GM18867 (cell line): ENCODE data around the gene GOLGA8J.
"Not testable (repeated sequence)": the region's sequence is repeated elsewhere in the genome, so short reads cannot be mapped to it uniquely, and the experiment has no call there.

Source experiments
- ATAC-seq: cut with Tn5 transposase; IDR thresholded peaks from one replicate; pipeline ENCODE4 v1.9.1; 2021; ENCODE audit warnings: mild to moderate bottlenecking, moderate library complexity; ENCODE audit not compliant: unreplicated experiment

GOLGA8J gene

DNA sequence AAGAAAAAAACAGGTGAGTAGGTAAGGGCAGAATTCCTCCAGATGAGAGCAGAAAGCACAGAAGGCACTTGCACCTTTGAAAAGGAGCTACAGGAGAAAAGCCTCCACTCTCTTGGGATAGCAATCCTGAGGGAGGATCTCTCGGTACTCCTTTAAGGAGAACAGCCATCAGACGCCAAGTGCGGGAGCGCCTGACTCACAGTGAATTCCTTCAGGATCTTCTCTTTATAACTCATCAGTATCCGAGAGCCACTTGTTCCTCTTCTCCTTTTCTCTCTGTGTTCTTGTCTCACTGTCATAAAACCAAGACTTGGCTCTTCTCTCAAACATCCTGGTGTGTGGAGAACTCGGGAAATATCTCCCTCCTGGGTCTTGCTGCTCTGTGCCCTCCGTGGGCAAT lies 10.1 kb upstream of the GOLGA8J start:
- ATAC-seq: no peak

DNA sequence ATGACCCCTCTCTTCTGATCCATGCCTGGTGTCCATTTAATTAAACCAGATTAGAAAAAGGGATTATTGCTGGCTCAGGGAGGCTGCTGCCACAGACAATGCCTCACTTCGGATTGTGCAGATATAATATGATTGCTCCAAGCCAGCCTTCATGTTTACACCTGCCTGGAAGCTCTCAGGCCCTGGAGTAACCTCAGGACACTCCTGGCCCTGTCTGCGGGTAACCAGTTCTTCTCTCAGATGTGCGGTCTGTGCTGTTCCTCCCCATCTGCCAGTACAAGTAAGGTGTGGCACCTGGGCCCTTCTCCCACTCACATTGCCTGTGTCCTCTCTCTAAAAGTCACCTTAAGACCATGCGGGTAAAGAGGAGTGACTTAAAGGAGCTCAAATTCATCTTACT lies 8.8 kb upstream of the GOLGA8J start:
- no peak for ATAC-seq

DNA sequence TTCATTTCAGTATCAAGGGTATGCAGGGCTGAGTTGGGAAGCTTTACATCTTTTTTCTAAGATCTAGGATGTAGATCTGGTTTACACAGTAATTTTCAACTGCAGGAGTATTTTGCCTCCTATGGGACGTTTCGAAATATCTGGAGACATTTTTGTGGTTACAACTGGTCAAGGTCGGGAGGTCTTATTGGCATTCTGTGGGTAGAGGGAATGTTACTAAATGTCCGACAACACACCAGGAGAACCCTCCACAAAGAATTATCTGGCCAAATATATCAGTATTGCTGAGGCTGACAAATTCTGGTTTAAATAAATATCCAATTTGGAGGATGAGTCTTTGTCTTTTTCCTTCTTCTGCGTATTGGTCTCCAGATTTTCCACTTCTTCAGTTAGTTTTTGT lies 1.9 kb upstream of the GOLGA8J start:
- ATAC-seq: not testable (repeated sequence)

DNA sequence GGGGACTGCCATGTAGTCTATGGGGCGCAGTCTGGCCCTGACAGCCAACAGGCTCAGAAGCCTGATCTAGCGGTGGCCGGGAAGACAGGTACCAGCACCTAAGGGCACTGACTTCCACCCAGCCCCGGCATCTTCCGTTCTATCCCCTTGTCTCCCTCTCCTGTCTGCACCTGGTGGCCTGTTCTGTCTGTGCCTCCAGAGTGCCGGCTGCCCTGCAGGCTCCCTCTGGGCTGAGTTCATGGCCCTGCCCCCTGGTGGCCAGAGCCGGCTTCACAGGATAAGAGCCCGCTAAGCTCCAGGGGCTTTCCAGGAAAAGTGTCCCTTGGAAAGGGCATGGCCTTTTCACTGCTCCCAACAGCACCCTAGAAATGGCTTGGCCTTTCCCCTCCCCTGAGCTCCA lies 15.1 kb downstream of the GOLGA8J start:
- not testable (repeated sequence) for ATAC-seq

DNA sequence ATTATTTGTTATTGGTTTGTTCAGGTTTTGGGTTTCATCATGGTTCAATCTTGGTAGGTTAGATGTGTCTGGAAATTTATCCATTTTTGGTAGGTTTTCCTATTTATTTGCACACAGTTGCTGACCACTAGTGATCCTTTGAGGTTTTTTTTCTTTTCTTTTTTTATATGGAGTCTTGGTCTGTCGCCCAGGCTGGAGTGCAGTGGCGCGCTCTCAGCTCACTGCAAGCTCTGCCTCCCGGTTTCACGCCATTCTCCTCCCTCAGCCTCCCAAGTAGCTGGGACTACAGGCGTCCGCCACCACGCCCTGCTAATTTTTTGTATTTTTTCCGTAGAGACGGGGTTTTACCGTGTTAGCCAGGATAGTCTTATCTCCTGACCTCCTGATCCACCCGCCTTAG lies 20.1 kb downstream of the GOLGA8J start:
- ATAC-seq: not testable (repeated sequence)

DNA sequence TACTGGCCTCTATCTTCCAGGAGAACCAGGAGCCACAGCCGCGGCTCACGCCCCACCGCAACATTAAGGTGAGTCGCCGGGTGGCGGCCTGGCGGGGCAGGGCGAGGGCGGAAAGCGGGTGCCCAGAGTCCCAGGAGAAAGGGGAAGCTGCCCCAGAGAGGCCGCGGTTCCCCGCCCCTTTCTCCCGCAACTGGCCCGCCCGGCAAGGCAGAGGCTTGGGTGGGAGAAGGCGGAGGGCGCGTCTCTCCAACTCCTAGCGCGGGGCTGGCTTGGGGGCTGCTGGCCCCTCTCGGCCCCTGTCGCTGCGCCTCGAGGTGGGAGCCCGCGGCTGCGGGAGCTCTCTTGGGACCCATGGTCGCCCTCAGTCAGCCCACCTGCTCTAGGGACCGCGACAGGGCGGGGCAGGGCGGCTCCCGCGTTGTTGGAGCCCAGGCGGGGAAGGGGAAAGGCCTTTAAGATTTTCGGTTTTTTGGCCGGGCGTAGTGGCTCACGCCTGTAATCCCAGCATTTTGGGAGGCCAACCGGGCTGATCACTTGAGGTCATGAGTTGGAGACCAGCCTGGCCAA lies 21.3 kb downstream of the GOLGA8J start:
- ATAC-seq: not testable (repeated sequence)

DNA sequence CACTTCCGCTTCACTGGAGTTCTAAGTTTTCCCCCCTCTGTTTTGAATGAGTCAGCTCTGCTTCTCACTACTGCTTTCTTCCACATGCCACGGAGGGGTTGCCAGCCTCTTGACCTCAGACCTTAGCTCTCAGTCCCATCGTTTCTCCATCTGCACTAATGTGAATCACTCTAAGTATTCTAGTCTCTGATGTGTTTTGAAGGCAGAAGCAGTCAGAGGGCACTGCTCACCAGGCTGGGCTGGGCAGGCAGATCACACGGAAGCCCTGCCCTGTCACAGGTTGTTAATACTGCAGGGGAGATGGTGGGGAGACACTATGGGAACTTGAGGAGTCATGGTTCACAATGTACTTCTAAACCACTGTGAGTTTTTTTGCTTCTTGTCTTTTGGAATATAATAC lies 27.8 kb downstream of the GOLGA8J start:
- not testable (repeated sequence) for ATAC-seq

DNA sequence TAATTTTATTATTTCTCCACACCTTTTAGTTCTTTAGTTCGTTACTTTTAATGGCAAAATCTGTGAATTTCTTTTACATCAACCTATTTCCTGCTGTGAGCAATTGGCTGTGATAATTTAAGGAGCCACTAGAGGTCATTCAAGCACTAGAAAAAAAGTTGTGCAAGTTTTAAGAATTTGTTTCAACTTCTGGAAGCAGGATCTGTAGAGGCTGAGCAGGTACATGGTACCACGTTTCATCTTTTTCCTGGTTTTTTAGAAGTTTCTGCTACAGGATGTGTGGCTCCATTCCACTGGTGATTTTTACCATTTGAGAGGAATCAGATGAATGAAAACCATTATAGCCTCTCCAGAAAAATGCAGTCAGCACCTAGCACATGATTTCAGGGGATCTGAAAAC lies 47.3 kb downstream of the GOLGA8J start:
- not testable (repeated sequence) for ATAC-seq

DNA sequence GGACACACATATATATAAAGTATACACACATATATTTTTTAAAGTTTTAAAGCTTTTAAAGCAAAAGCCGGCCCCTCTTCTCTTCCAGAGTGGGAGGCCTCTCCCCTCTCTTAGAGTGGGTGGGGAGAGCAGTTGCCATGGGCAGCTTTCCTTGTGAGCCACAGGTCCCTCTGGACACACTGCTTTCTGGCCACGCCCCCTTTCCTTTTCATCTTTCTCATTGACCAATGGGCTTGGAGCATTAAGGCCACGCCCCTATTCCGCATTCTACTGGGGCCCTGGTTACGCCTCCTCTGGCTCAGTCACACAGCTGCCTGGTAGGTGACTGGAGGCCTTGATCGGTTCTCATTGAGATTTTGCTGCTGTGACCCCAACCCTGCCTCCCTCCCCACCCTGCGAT lies 52.0 kb downstream of the GOLGA8J start, which contains the start of gene GOLGA8T:
Gene GOLGA8T, plus strand, starts transcription at position 301 of the 400 bp plus-strand sequence. Its CDS starts 98 bp downstream, at position 399.
- ATAC-seq: not testable (repeated sequence)
